ENCODE data around the gene TACR1.

GRCh38 chr2:75202359-75202758 lies 3.0 kb upstream of the TACR1 start:
- TF ChIP-seq RFX5 (IDR thresholded peaks at IDR 0.05; ENCODE audit: borderline replicate concordance, low read depth, low read length) = no peak
- TF ChIP-seq, protein P1, sequence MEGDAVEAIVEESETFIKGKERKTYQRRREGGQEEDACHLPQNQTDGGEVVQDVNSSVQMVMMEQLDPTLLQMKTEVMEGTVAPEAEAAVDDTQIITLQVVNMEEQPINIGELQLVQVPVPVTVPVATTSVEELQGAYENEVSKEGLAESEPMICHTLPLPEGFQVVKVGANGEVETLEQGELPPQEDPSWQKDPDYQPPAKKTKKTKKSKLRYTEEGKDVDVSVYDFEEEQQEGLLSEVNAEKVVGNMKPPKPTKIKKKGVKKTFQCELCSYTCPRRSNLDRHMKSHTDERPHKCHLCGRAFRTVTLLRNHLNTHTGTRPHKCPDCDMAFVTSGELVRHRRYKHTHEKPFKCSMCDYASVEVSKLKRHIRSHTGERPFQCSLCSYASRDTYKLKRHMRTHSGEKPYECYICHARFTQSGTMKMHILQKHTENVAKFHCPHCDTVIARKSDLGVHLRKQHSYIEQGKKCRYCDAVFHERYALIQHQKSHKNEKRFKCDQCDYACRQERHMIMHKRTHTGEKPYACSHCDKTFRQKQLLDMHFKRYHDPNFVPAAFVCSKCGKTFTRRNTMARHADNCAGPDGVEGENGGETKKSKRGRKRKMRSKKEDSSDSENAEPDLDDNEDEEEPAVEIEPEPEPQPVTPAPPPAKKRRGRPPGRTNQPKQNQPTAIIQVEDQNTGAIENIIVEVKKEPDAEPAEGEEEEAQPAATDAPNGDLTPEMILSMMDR (IDR thresholded peaks at IDR 0.05; ENCODE audit: control extremely low read depth in 1 of 3, insufficient read depth in 1 of 3, low read depth in 1 of 3, low read length in 3 of 3) = no peak
- TF ChIP-seq BRCA1 (IDR thresholded peaks at IDR 0.05; ENCODE audit: low read depth, low read length) = no peak
- no peak for TF ChIP-seq TAF1 (IDR thresholded peaks at IDR 0.05; ENCODE audit: low read depth, low read length)
- no peak for TF ChIP-seq EP300 (IDR thresholded peaks at IDR 0.05; ENCODE audit: borderline replicate concordance in 1 of 2, low read depth in 2 of 2, low read length in 2 of 2)
- TF ChIP-seq POLR2AphosphoS5 (IDR thresholded peaks at IDR 0.05; ENCODE audit: low read depth, low read length) = no peak
- TF ChIP-seq SP2 (IDR thresholded peaks at IDR 0.05; ENCODE audit: low read length) = no peak
- no peak for TF ChIP-seq EZH2 (IDR thresholded peaks at IDR 0.05; ENCODE audit: low read depth, low read length, severe bottlenecking)
- TF ChIP-seq BCL11A (IDR thresholded peaks at IDR 0.05; ENCODE audit: low read depth in 2 of 2, low read length in 2 of 2) = no peak
- TF ChIP-seq CHD7 (IDR thresholded peaks at IDR 0.05; ENCODE audit: insufficient replicate concordance, low read length) = no peak
- TF ChIP-seq POLR2A (IDR thresholded peaks at IDR 0.05; ENCODE audit: control extremely low read depth in 1 of 2, low read depth in 2 of 2, low read length in 2 of 2) = no peak
- TF ChIP-seq JUND (IDR thresholded peaks at IDR 0.05; ENCODE audit: low read length) = no peak
- no peak for TF ChIP-seq NRF1 (IDR thresholded peaks at IDR 0.05; ENCODE audit: low read depth, low read length)

Data from H1 (cell line).